Kidney (tissue), 14 donors: ENCODE data around the gene PSMD3. TPM values are rescaled to one million over a fixed set of nuclear protein-coding genes. Genes with fewer than 3 reads are reported as not detected.

Experiments
- DNase-seq, 5 donors: peaks; one replicate each; pipeline ENCODE4 v3.0.0-alpha.2; 2013 to 2020
- FAIRE-seq: peaks from 2 replicates; lab custom pipeline; 2012; peaks lifted over from hg19 to GRCh38; lab: Jason Lieb, UNC
- H3K27ac ChIP-seq, 2 donors: one replicate each; pipeline ENCODE4 v1.7.0; 2013; ENCODE audit warnings: low read depth in 2 of 2, low read length in 2 of 2, inconsistent platforms in 1 of 2
- H3K27me3 ChIP-seq: one replicate; pipeline ENCODE4 v1.7.1; 2013; ENCODE audit warnings: low read length, inconsistent platforms; ENCODE audit not compliant: control insufficient read depth, insufficient read depth
- H3K36me3 ChIP-seq, 3 donors: one replicate each; pipeline versions ENCODE4 v1.7.0 to v1.7.1; 2013; ENCODE audit warnings: low read length in 3 of 3, control low read depth in 1 of 3, inconsistent platforms in 1 of 3; ENCODE audit not compliant: insufficient read depth in 3 of 3, control insufficient read depth in 2 of 3
- H3K4me1 ChIP-seq, 3 donors: one replicate each; pipeline versions ENCODE4 v1.7.0 to v1.7.1; 2013; ENCODE audit warnings: low read length in 3 of 3, inconsistent platforms in 1 of 3, low read depth in 1 of 3; ENCODE audit not compliant: control insufficient read depth in 2 of 3, insufficient read depth in 2 of 3
- H3K4me3 ChIP-seq, 3 donors: one replicate each; pipeline versions ENCODE4 v1.7.0 to v1.8.1; 2013; ENCODE audit warnings: low read length in 3 of 3, control low read depth in 1 of 3, inconsistent platforms in 1 of 3
- H3K9ac ChIP-seq, 3 donors: one replicate each; pipeline versions ENCODE4 v1.7.0 to v1.7.1; 2013; ENCODE audit warnings: low read length in 3 of 3, control low read depth in 1 of 3, inconsistent platforms in 1 of 3
- H3K9me3 ChIP-seq, 3 donors: one replicate each; pipeline versions ENCODE4 v1.7.0 to v1.7.1; 2013; ENCODE audit warnings: low read length in 3 of 3, control low read depth in 1 of 3, inconsistent platforms in 1 of 3; ENCODE audit not compliant: control insufficient read depth in 2 of 3, insufficient read depth in 1 of 3
- CTCF ChIP-seq: IDR thresholded peaks from 3 replicates; pipeline ENCODE4 v1.5.1; 2012; ENCODE audit warnings: mild to moderate bottlenecking, moderate library complexity, borderline replicate concordance; ENCODE audit not compliant: insufficient read depth; ENCODE audit errors: extremely low read depth
- intact Hi-C: fragments of 100-400 bp; cut with DNase I; formaldehyde crosslinking; loops from one replicate; pipeline ENCODE4 v1.11.1; 2022
- polyA plus RNA-seq: library from polyadenylated mRNA; stranded (reverse); fragments of 350-450 nt; fragmentation: Illumina TruSeq; extraction: RNeasy Lipid Tissue Mini Kit (QIAGEN cat#74804); gene quantifications from one replicate; pipeline ENCODE4 v1.2.3, GENCODE V29; 2014; ENCODE audit warnings: low read depth, low replicate concordance; ENCODE audit not compliant: insufficient read depth
- total RNA-seq: library from RNA; stranded (reverse); fragmentation: NEBNext Ultra II Directional; extraction: Animal tissue kit (Norgen Biotek cat#: 25700); gene quantifications from one replicate; pipeline ENCODE4 v1.2.1, GENCODE V29; 2021
- donor health status: control.
- donor health status: control.
- donor health status: control.
- donor health status: control.
- donor health status: control.
- donor health status: DM: yes; HTN: yes; CAD: no.
- donor health status: Normal renal cell carcinoma (clear cell type).

The PSMD3 gene
- total and polyA plus RNA-seq, 2 donors from 2014 or later, result 63.6 to 66.4 TPM

GRCh38 chr17:40020146-40020545, 39.5 kb downstream of the PSMD3 start:
- no peak for FAIRE-seq
- Histone ChIP-seq H3K4me1 (peaks cover 0 to 7% (median 0%) of the 10 kb centered on the region in 3 donors), H3K27ac (no peak overlapping the region), H3K9ac (no peak overlapping the region), H3K4me3 (no peak overlapping the region), H3K9me3 (no peaks in the 10 kb centered on the region), H3K27me3 (no peaks in the 10 kb centered on the region), H3K36me3 (peaks cover 0 to 17% (median 11%) of the 10 kb centered on the region in 3 donors)
- no peak for TF ChIP-seq CTCF
- no peak for DNase-seq
- intact Hi-C loops, result no loop called here

GRCh38 chr17:40021451-40021971, 40.9 kb downstream of the PSMD3 start:
- intact Hi-C loops, result no loop called here
- no peaks in the 10 kb centered on the region for H3K9me3 ChIP-seq
- DNase-seq, result no peak
- no peak overlapping the region for H3K4me3 ChIP-seq
- H3K36me3 ChIP-seq, result peaks cover 9 to 30% (median 24%) of the 10 kb centered on the region in 3 donors
- H3K9ac ChIP-seq, result no peak overlapping the region
- no peak for TF ChIP-seq CTCF
- peaks cover 0 to 7% (median 0%) of the 10 kb centered on the region in 3 donors for H3K4me1 ChIP-seq
- no peak overlapping the region for H3K27ac ChIP-seq
- FAIRE-seq, result no peak
- H3K27me3 ChIP-seq, result no peaks in the 10 kb centered on the region

GRCh38 chr17:40022497-40022896, 41.9 kb downstream of the PSMD3 start:
- no peak overlapping the region for H3K4me3 ChIP-seq
- no peak overlapping the region for H3K9ac ChIP-seq
- no peaks in the 10 kb centered on the region for H3K9me3 ChIP-seq
- H3K4me1 ChIP-seq, result peaks cover 0 to 10% (median 0%) of the 10 kb centered on the region in 3 donors
- intact Hi-C loops, result no loop called here
- H3K27ac ChIP-seq, result no peak overlapping the region
- FAIRE-seq (no peak), DNase-seq (no peak)
- H3K27me3 ChIP-seq, result no peaks in the 10 kb centered on the region
- TF ChIP-seq CTCF, result no peak
- peaks cover 9 to 31% (median 24%) of the 10 kb centered on the region in 3 donors for H3K36me3 ChIP-seq
